Measurements from ENCODE around the gene SUSD6.

DNA sequence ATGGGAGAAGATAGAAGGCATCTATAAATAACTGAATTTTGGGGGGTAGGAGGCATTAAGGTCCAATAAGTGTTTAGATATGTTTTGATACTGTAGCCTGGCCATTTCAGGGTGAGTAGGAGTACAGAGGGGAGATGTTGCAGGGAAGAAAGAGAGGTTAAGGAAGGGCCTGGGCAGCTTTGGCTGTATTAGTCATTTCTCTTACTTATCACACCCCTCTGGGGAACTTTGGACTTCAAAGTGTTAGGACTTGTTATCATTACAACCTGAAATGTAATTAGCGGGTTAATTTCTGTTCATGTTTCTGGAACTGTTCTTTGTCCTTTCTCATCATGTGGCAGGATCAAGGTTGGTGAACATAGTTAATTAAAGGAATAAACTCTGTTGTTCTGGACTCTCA is 40.3 kb downstream of the SUSD6 start:
- TF ChIP-seq, protein P1, sequence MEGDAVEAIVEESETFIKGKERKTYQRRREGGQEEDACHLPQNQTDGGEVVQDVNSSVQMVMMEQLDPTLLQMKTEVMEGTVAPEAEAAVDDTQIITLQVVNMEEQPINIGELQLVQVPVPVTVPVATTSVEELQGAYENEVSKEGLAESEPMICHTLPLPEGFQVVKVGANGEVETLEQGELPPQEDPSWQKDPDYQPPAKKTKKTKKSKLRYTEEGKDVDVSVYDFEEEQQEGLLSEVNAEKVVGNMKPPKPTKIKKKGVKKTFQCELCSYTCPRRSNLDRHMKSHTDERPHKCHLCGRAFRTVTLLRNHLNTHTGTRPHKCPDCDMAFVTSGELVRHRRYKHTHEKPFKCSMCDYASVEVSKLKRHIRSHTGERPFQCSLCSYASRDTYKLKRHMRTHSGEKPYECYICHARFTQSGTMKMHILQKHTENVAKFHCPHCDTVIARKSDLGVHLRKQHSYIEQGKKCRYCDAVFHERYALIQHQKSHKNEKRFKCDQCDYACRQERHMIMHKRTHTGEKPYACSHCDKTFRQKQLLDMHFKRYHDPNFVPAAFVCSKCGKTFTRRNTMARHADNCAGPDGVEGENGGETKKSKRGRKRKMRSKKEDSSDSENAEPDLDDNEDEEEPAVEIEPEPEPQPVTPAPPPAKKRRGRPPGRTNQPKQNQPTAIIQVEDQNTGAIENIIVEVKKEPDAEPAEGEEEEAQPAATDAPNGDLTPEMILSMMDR (IDR thresholded peaks at IDR 0.05): no peak
- TF ChIP-seq EP300 (IDR thresholded peaks at IDR 0.05): no peak
- TF ChIP-seq ZFP36 (IDR thresholded peaks at IDR 0.05; ENCODE audit: borderline replicate concordance, partially characterized antibody): no peak
- no peak for TF ChIP-seq ZC3H11A (IDR thresholded peaks at IDR 0.05)
- TF ChIP-seq, protein P2, sequence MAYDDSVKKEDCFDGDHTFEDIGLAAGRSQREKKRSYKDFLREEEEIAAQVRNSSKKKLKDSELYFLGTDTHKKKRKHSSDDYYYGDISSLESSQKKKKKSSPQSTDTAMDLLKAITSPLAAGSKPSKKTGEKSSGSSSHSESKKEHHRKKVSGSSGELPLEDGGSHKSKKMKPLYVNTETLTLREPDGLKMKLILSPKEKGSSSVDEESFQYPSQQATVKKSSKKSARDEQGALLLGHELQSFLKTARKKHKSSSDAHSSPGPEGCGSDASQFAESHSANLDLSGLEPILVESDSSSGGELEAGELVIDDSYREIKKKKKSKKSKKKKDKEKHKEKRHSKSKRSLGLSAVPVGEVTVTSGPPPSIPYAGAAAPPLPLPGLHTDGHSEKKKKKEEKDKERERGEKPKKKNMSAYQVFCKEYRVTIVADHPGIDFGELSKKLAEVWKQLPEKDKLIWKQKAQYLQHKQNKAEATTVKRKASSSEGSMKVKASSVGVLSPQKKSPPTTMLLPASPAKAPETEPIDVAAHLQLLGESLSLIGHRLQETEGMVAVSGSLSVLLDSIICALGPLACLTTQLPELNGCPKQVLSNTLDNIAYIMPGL (CRISPR knock-in tag; IDR thresholded peaks at IDR 0.05; ENCODE audit: borderline replicate concordance): no peak
- no peak for TF ChIP-seq RFX5 (IDR thresholded peaks at IDR 0.05)
- no peak for TF ChIP-seq GATA3 (IDR thresholded peaks at IDR 0.05; ENCODE audit: borderline replicate concordance)
- no peak for TF ChIP-seq HDAC2 (IDR thresholded peaks at IDR 0.05)
- no peak for TF ChIP-seq POLR2A (IDR thresholded peaks at IDR 0.05; ENCODE audit: low read length)
- TF ChIP-seq, protein P3, sequence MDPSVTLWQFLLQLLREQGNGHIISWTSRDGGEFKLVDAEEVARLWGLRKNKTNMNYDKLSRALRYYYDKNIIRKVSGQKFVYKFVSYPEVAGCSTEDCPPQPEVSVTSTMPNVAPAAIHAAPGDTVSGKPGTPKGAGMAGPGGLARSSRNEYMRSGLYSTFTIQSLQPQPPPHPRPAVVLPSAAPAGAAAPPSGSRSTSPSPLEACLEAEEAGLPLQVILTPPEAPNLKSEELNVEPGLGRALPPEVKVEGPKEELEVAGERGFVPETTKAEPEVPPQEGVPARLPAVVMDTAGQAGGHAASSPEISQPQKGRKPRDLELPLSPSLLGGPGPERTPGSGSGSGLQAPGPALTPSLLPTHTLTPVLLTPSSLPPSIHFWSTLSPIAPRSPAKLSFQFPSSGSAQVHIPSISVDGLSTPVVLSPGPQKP (IDR thresholded peaks at IDR 0.05; ENCODE audit: low read depth, low read length): no peak
- no peak for TF ChIP-seq EHMT2 (IDR thresholded peaks at IDR 0.05; ENCODE audit: low read depth)
- TF ChIP-seq TFCP2L1 (CRISPR knock-in tag; IDR thresholded peaks at IDR 0.05): no peak
- TF ChIP-seq, protein P4, sequence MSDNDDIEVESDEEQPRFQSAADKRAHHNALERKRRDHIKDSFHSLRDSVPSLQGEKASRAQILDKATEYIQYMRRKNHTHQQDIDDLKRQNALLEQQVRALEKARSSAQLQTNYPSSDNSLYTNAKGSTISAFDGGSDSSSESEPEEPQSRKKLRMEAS (IDR thresholded peaks at IDR 0.05): no peak
- no peak for TF ChIP-seq TP53 (CRISPR knock-in tag; IDR thresholded peaks at IDR 0.05)
